Activated T-helper 1 cell treated with anti-CD3 and anti-CD28 coated beads, Interleukin-12 subunit alpha, Interleukin-12 subunit beta, Interleukin-2, Interleukin-4 antibody, amounts not matched to agents 30 ng/mL and 10 ng/mL and 1 ng/mL, durations not matched to agents 14 hours and 24 hours and 36 hours (primary cell): ENCODE results near the gene SF3A2. TPM values are rescaled to one million over a fixed set of nuclear protein-coding genes. Genes with fewer than 3 reads are reported as not detected.

Experiments
- DNase-seq: peaks from one replicate; pipeline ENCODE4 v3.0.0; 2021; ENCODE audit warnings: low spot score
- H3K27ac Mint-ChIP-seq: one replicate; pipeline ENCODE4 v1.8.0; 2021; ENCODE audit warnings: mild to moderate bottlenecking, mixed read lengths
- H3K27me3 Mint-ChIP-seq: one replicate; pipeline ENCODE4 v1.8.0; 2022; ENCODE audit warnings: mild to moderate bottlenecking, moderate library complexity, mixed read lengths; ENCODE audit not compliant: insufficient read depth
- H3K36me3 Mint-ChIP-seq: one replicate; pipeline ENCODE4 v1.8.0; 2021; ENCODE audit warnings: low read depth, mixed read lengths
- H3K4me1 Mint-ChIP-seq: one replicate; pipeline ENCODE4 v1.8.0; 2021; ENCODE audit warnings: low read depth, mixed read lengths
- H3K4me3 Mint-ChIP-seq: one replicate; pipeline ENCODE4 v1.8.0; 2021; ENCODE audit warnings: mild to moderate bottlenecking, moderate library complexity, mixed read lengths
- H3K9me3 Mint-ChIP-seq: one replicate; pipeline ENCODE4 v1.8.0; 2021; ENCODE audit warnings: mixed read lengths
- intact Hi-C: fragments of 100-400 bp; cut with micrococcal nuclease; formaldehyde crosslinking; loops from one replicate; pipeline ENCODE4 v1.15.1; 2024
- total RNA-seq: library from RNA; stranded (reverse); gene quantifications from 2 replicates; pipeline ENCODE4 v1.2.3, GENCODE V29; 2022

The SF3A2 gene
- total RNA-seq, 1 donor from 2014 or later: 153 TPM

DNA sequence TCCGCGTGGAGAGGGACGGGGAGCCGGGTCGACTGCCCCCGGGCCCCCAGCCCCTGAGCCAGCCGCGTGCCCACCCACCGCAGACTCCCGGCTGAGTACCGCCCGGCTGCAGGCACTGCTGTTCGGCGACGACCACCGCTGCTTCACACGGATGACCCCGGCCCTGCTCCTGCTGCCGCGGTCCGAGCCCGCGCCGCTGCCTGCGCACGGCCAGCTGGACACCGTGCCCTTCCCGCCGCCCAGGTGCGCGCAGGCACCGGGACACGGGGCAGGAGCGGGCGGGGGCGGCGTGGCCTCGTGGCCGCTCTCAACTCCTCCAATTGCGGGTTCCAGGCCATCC lies 14.1 kb downstream of the SF3A2 start:
- intact Hi-C loops: no loop called here
- DNase-seq: no peak
- Mint-ChIP-seq H3K4me1 (no peaks in the 10 kb centered on the region), H3K36me3 (peaks cover 2% of the 10 kb centered on the region), H3K4me3 (no peak overlapping the region), H3K27ac (no peak overlapping the region), H3K27me3 (peaks cover 10% of the 10 kb centered on the region), H3K9me3 (no peaks in the 10 kb centered on the region)

DNA sequence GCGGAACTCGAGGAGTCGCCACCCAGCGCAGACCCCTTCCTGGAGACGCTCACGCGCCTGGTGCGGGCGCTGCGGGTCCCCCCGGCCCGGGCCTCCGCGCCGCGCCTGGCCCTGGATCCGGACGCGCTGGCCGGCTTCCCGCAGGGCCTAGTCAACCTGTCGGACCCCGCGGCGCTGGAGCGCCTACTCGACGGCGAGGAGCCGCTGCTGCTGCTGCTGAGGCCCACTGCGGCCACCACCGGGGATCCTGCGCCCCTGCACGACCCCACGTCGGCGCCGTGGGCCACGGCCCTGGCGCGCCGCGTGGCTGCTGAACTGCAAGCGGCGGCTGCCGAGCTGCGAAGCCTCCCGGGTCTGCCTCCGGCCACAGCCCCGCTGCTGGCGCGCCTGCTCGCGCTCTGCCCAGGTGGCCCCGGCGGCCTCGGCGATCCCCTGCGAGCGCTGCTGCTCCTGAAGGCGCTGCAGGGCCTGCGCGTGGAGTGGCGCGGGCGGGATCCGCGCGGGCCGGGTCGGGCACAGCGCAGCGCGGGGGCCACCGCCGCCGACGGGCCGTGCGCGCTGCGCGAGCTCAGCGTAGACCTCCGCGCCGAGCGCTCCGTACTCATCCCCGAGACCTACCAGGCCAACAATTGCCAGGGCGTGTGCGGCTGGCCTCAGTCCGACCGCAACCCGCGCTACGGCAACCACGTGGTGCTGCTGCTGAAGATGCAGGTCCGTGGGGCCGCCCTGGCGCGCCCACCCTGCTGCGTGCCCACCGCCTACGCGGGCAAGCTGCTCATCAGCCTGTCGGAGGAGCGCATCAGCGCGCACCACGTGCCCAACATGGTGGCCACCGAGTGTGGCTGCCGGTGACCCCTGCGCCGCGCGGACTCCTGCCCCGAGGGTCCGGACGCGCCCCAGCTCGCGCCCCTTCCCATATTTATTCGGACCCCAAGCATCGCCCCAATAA lies 14.8 kb downstream of the SF3A2 start:
- no peaks in the 10 kb centered on the region for H3K9me3 Mint-ChIP-seq
- H3K36me3 Mint-ChIP-seq: no peaks in the 10 kb centered on the region
- no peak for DNase-seq
- H3K27ac Mint-ChIP-seq: no peak overlapping the region
- H3K4me1 Mint-ChIP-seq: no peaks in the 10 kb centered on the region
- H3K4me3 Mint-ChIP-seq: no peak overlapping the region
- H3K27me3 Mint-ChIP-seq: peaks cover 10% of the 10 kb centered on the region
- intact Hi-C loops: loop anchor here (2.0 kb wide), 1 partner anchor 21 kb away; no protein-coding TSS in a partner anchor

DNA sequence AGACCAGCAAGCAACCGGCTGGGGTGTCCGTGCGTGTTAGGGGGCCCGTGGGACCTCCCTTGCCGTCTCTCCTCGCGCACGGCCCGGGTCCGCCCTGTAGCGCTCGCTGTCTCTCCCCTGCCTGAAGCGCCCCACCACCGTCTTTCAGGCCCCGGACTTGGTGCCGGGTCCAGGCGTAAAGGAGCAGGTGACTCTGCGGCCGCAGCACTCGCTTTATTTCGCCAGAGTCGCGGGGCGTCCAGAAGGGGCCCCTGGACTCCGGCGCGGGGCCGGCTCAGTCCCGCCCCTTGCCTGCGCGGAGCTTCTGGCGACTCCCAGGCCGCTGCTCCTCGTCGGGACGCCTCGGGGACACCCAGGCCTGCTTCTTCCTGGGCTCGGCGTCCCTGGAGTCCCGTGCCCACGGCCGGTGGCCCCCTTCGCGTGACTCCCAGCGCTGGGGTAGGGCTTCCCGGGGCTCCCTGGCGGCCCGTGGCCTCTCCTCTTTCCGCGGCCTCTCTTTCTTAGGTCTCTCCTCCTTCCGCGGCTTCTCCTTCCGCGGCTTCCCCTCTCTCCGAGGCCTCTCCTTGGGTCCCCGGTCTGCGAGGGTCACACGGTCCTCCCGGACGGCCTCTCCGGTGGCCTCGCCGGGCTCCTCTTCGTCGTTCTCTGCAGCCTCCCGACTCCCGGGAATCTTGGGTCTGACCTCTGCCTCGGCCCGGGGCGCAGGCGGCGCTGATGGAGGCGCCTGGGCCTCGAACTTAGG lies 15.6 kb downstream of the SF3A2 start:
- Mint-ChIP-seq H3K36me3 (no peaks in the 10 kb centered on the region), H3K9me3 (no peaks in the 10 kb centered on the region), H3K27me3 (peaks cover 10% of the 10 kb centered on the region), H3K4me1 (no peaks in the 10 kb centered on the region), H3K4me3 (peak overlapping the region; percentile 15), H3K27ac (peak overlapping the region; percentile 58)
- no peak for DNase-seq
- intact Hi-C loops: loop anchor here (2.0 kb wide), 1 partner anchor 21 kb away; no protein-coding TSS in a partner anchor

DNA sequence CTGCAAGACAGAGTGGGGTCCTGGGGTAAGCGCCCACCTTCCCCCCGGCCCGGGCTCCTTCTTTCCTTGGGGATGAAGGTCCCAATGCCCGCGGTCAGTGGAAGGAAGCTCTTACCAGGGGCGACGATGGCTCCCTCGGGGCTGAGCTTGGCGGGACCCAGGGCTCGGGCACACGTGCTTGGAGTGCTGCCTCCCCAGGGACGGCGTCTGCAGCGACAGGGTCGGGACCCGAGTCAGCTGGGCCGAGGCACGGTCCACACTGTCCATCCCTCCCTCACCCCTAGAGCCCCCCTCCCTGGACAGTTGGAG lies 16.1 kb downstream of the SF3A2 start:
- intact Hi-C loops: loop anchor here (2.0 kb wide), 1 partner anchor 20 kb away; no protein-coding TSS in a partner anchor
- Mint-ChIP-seq H3K4me1 (no peaks in the 10 kb centered on the region), H3K27ac (peak overlapping the region; percentile 58), H3K9me3 (no peaks in the 10 kb centered on the region), H3K4me3 (peak overlapping the region; percentile 15), H3K36me3 (no peaks in the 10 kb centered on the region), H3K27me3 (peaks cover 10% of the 10 kb centered on the region)
- no peak for DNase-seq

DNA sequence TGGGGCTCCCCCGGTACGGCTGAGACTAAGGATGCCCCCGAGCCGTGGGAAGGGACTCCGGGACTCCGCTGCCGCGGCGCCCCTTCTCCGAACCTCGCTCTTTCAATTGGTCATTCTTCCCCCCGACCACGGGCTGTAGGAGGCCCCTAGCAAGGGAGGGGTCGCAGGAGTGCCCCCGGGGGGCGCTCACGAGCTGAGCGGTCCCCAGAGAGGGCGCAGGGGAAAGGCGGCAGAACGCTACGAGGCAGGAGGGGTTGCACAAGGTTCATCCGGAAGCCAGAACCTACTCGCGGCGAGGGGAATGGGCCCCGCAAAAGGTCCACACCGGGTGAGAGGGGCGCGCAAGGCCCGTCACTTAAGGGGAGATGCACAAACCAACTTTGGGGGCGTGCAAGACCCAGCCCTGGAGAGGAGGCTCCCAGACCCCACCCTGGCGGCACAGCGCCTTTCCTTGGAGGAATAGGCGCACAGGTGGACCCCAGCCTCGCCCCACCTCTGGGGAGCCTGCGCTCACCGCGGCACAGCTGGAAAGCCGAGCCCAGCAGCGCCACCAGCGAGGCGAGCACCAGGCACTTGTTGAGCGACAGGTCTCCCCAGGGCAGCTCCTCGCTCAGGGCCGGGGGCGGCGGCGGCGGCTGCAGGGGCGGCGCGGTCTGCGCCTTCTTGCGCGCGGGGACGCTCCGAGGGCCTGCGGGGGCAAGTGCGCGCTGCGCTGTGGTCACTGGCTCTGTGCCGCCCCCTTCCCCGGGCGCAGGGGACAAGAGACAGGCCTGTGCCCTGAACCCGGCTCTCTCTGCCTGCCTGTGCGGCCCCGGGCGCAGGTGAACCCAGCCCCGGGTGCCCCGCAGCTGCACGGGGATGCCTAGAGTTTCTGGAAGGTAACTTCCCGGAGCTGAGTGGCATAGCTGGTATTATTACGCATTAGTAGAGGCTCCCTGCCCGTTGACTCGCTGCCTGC lies 16.8 kb downstream of the SF3A2 start:
- intact Hi-C loops: loop anchor here (2.0 kb wide), 1 partner anchor 19 kb away; no protein-coding TSS in a partner anchor
- no peaks in the 10 kb centered on the region for H3K36me3 Mint-ChIP-seq
- H3K4me1 Mint-ChIP-seq: peaks cover 6% of the 10 kb centered on the region
- no peaks in the 10 kb centered on the region for H3K9me3 Mint-ChIP-seq
- peaks cover 10% of the 10 kb centered on the region for H3K27me3 Mint-ChIP-seq
- peak overlapping the region; percentile 15 for H3K4me3 Mint-ChIP-seq
- H3K27ac Mint-ChIP-seq: no peak overlapping the region
- DNase-seq: no peak

DNA sequence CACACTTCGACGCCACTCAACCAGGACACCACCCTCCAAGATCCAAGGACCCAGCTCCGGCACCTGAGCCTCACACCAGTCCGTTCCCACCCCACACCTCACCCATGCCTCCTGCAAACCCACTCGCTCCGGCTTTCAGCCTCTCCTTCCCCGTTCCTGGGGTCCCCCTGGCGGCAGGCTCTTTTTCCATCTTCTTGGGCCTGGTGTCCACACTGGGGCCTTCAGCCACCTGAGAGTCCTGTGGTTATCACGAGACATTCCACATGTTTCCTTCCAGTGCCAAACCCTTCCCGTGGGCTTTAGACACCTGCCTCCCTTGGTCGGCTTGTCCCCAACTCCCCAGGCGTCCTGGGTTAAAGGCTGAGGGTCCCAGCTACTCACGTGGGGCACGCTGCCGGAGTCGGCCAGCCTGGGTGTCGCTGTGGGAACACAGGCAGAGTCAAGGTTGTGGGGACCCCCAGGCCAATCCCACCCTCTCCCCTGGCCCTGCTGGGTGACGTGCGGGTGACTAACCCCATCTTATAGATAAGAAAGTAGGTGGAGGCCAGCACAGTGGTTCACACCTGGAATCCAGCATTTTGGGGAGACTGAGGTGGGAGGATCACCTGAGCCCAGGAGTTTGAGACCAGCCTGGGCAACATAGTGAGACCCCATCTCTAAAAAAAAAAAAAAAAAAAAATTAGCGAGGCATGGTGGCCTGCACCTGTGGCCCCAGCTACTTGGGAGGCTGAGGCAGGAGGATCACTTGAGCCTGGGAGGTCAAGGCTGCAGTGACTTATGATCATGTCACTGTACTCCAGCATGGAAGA lies 17.6 kb downstream of the SF3A2 start:
- H3K27ac Mint-ChIP-seq: no peak overlapping the region
- intact Hi-C loops: no loop called here
- H3K36me3 Mint-ChIP-seq: no peaks in the 10 kb centered on the region
- H3K4me1 Mint-ChIP-seq: peaks cover 11% of the 10 kb centered on the region
- H3K9me3 Mint-ChIP-seq: no peaks in the 10 kb centered on the region
- no peak for DNase-seq
- H3K4me3 Mint-ChIP-seq: no peak overlapping the region
- H3K27me3 Mint-ChIP-seq: peaks cover 10% of the 10 kb centered on the region

DNA sequence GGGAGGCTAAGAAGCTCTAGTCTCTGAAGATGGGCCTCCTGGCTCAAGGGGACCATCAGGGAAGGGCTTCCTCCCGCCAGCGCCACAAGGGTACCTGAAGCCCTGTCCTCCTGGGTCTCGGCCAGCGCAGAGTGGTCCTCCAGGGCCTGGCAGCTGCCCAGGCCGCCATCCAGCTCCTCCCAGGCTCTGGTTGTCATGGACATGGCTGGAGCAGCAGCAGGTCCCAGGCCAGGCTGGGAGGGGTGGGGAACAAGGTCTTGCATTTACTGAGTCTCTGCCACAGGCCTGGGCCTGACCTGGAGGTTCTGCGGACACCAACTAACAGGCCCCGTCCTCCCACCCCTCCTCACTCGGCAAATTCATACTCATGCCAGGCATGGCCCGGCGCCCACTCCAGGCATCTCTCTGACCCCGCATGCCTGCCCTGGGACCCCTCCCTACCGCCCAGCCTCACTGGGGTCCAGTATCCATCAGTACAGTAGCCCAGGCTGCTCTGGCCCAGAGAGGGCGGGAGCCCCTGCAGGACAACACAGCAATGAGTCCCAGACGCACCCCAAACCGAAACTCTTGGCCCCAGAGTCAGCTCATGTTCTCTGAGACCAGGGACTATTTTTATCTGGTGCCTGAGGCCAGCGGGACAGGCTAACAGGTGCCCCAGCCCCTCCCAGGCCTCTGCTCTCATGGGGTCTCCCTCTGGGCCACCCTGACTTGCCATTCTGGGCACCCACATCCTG lies 18.7 kb downstream of the SF3A2 start:
- H3K4me3 Mint-ChIP-seq: no peak overlapping the region
- intact Hi-C loops: no loop called here
- H3K27ac Mint-ChIP-seq: no peak overlapping the region
- H3K9me3 Mint-ChIP-seq: no peaks in the 10 kb centered on the region
- DNase-seq: no peak
- peaks cover 17% of the 10 kb centered on the region for H3K4me1 Mint-ChIP-seq
- H3K36me3 Mint-ChIP-seq: no peaks in the 10 kb centered on the region
- H3K27me3 Mint-ChIP-seq: peaks cover 7% of the 10 kb centered on the region

DNA sequence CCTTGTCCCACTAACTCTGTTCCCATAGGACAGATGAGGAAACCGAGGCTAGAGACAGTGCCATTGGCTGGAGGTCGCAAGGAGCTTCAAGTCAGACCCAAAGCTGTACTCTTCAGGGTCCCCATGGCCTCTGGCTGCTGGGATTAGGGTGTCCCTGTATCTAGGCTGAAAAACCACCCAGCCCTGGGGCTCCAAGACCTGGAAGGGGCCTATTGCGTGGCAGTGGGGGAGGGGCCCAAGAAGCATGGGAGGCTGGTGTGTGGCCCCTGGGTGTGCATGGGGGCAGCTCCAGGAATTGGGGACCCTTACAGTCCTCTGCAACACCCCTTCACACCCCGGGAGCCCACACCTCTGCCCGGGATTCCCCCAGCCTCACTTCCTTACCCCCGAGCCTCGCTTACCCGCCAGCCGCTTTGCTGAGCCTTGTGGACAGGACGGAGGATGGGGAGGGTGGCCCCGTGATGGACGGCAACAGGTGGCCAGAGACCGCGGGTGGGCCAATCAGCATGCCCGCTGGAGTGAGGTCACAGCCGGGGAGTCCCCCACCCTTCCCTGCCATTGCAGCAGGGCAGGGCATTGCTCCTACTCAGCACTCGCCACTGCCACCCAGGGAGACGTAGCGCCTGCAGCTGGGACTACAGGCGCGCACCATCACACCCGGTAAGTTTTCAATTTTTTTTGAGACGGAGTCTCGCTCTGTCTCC lies 19.5 kb downstream of the SF3A2 start, which contains the start of gene JSRP1:
Gene JSRP1 (minus strand): TSS at position 436 of the 704 bp plus-strand sequence. CDS start 1,103 bp downstream, outside the sequence.
- H3K9me3 Mint-ChIP-seq: no peaks in the 10 kb centered on the region
- peaks cover 20% of the 10 kb centered on the region for H3K4me1 Mint-ChIP-seq
- H3K27ac Mint-ChIP-seq: peak within 1 kb of the TSS; percentile 80
- H3K4me3 Mint-ChIP-seq: no peak within 1 kb of the TSS
- H3K27me3 Mint-ChIP-seq: peaks cover 6% of the 10 kb centered on the region
- intact Hi-C loops: no loop called here
- H3K36me3 Mint-ChIP-seq: no peaks in the 10 kb centered on the region
- no peak for DNase-seq

DNA sequence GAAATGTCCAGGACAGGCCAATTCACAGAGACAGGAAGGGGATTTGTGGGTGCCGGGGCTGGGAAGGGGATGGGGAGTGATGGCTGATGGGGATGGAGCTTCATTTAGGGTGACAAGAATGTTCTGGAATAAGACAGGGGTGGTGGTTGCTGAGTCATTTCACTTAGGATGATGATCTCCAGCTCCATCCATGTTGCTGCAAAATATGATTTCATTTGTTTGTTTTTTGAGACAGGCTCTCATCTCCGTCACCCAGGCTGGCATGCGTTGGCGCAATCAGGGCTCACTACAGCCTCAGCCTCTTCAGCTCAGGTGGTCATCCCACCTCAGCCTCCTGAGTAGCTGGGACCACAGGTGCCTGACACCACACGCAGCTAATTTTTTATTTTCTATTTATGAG lies 22.7 kb downstream of the SF3A2 start:
- H3K9me3 Mint-ChIP-seq: no peaks in the 10 kb centered on the region
- H3K4me1 Mint-ChIP-seq: peaks cover 20% of the 10 kb centered on the region
- intact Hi-C loops: no loop called here
- H3K27ac Mint-ChIP-seq: peak overlapping the region; percentile 58
- H3K36me3 Mint-ChIP-seq: no peaks in the 10 kb centered on the region
- no peak for DNase-seq
- peak overlapping the region; percentile 15 for H3K4me3 Mint-ChIP-seq
- H3K27me3 Mint-ChIP-seq: no peaks in the 10 kb centered on the region

DNA sequence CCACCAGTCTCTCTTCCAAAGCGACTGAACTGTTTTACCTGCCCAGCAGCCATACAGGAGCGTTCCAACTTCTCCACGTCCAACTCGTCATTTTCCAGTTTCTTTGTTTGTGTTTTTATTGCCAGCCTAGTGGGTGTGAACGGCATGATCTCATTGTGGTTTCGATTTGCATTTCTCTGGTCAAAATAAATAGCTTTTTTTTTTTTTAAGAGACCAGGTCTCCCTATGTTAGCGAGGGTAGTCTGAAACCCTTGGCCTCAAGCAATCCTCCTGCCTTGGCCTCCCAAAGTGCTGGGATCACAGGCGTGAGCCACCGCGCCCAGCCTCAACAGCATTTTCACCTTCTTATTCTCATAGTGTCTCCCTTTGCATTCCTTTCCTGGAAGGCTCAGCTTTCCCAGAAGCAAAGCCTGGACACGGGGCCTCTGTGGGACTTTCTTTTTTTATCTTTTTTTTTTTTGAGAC lies 23.7 kb downstream of the SF3A2 start:
- H3K36me3 Mint-ChIP-seq: no peaks in the 10 kb centered on the region
- no peak for DNase-seq
- no peaks in the 10 kb centered on the region for H3K27me3 Mint-ChIP-seq
- intact Hi-C loops: no loop called here
- H3K4me1 Mint-ChIP-seq: peaks cover 20% of the 10 kb centered on the region
- peak overlapping the region; percentile 18 for H3K27ac Mint-ChIP-seq
- H3K9me3 Mint-ChIP-seq: no peaks in the 10 kb centered on the region
- H3K4me3 Mint-ChIP-seq: peak overlapping the region; percentile 21
